GM18511 (cell line): ENCODE measurements around the gene PPP1R3C.

Experiments used
- ATAC-seq: cut with Tn5 transposase; IDR thresholded peaks from one replicate; pipeline ENCODE4 v1.9.1; 2021; ENCODE audit warnings: mild to moderate bottlenecking, moderate library complexity; ENCODE audit not compliant: unreplicated experiment

Gene PPP1R3C

GRCh38 chr10:91632671-91633550 lies at the start of gene PPP1R3C:
PPP1R3C (minus strand) TSS chr10:91633071; CDS start chr10:91632969, 102 bp downstream.
- ATAC-seq: peak; percentile 81

GRCh38 chr10:91681361-91682276 lies 48.7 kb upstream of the PPP1R3C start:
- ATAC-seq: no peak

GRCh38 chr10:91680487-91680886 lies 47.6 kb upstream of the PPP1R3C start:
- ATAC-seq: no peak

- no peak for ATAC-seq
These were observed 46.4 kb upstream of the PPP1R3C start for GRCh38 chr10:91679296-91679695.

- ATAC-seq: no peak
These were observed 45.0 kb upstream of the PPP1R3C start for GRCh38 chr10:91677911-91678310.

GRCh38 chr10:91672021-91672608 lies 39.2 kb upstream of the PPP1R3C start:
- ATAC-seq: no peak

GRCh38 chr10:91668913-91669312 lies 36.0 kb upstream of the PPP1R3C start:
- ATAC-seq: no peak

- ATAC-seq: no peak
These were observed 33.0 kb upstream of the PPP1R3C start for GRCh38 chr10:91665842-91666241.

- no peak for ATAC-seq
These were observed 31.6 kb upstream of the PPP1R3C start for GRCh38 chr10:91664426-91664825.

- ATAC-seq: no peak
These were observed 30.1 kb upstream of the PPP1R3C start for GRCh38 chr10:91662993-91663392.

GRCh38 chr10:91653219-91653870 lies 20.5 kb upstream of the PPP1R3C start:
- no peak for ATAC-seq

- ATAC-seq: no peak
These were observed 19.5 kb upstream of the PPP1R3C start for GRCh38 chr10:91652364-91652763.

- no peak for ATAC-seq
These were observed 10.8 kb upstream of the PPP1R3C start for GRCh38 chr10:91643700-91644099.

- no peak for ATAC-seq
These were observed 10.2 kb upstream of the PPP1R3C start for GRCh38 chr10:91642831-91643692.

GRCh38 chr10:91636892-91637291 lies 4.0 kb upstream of the PPP1R3C start:
- ATAC-seq: no peak

- ATAC-seq: peak; percentile 61
These were observed 2.8 kb upstream of the PPP1R3C start for GRCh38 chr10:91635401-91636400.

- no peak for ATAC-seq
These were observed 2.0 kb upstream of the PPP1R3C start for GRCh38 chr10:91634898-91635297.

GRCh38 chr10:91634246-91634645 lies 1.4 kb upstream of the PPP1R3C start:
- ATAC-seq: no peak

- no peak for ATAC-seq
These were observed 2.2 kb downstream of the PPP1R3C start for GRCh38 chr10:91630625-91631024.
